Testis (tissue), 3 donors: ENCODE data around the gene VAMP5. TPM values are rescaled to one million over a fixed set of nuclear protein-coding genes. Genes with fewer than 3 reads are reported as not detected.

Experiments used
- DNase-seq: peaks from one replicate; pipeline ENCODE4 v3.0.0-alpha.2; 2019
- H3K27ac ChIP-seq, 2 donors: fragments of 200-600 bp; sonication (generic); one replicate each; pipeline ENCODE4 v1.5.1; 2019
- H3K27me3 ChIP-seq: fragments of 200-600 bp; sonication (generic); one replicate; pipeline ENCODE4 v1.5.1; 2019
- H3K36me3 ChIP-seq: fragments of 200-600 bp; sonication (generic); one replicate; pipeline ENCODE4 v1.5.1; 2017; ENCODE audit warnings: low read depth; ENCODE audit errors: missing control alignments
- H3K4me1 ChIP-seq: fragments of 200-600 bp; sonication (generic); one replicate; pipeline ENCODE4 v1.5.1; 2019
- H3K4me3 ChIP-seq, 2 donors: fragments of 200-600 bp; sonication (generic); one replicate each; pipeline ENCODE4 v1.5.1; 2017 to 2019
- H3K9me3 ChIP-seq: fragments of 200-600 bp; sonication (generic); one replicate; pipeline ENCODE4 v1.5.1; 2017
- POLR2A ChIP-seq: fragments of 450-650 bp; IDR thresholded peaks from one replicate; pipeline ENCODE4 v1.6.1; 2017; ENCODE audit warnings: antibody characterized with exemption, mild to moderate bottlenecking, moderate library complexity
- WGBS, 2 donors: methylation state at CpG; one replicate each; pipeline ENCODE4 v1.1.5; 2018; 5-methylcytosine and 5-hydroxymethylcytosine counted together
- intact Hi-C: fragments of 100-400 bp; cut with DNase I; formaldehyde crosslinking; loops from one replicate; pipeline ENCODE4 v1.15.1; 2023; ENCODE audit warnings: low total_unique reads
- polyA plus RNA-seq: library from polyadenylated mRNA; stranded (reverse); fragments of 350-450 nt; fragmentation: Illumina TruSeq; extraction: RNeasy Lipid Tissue Mini Kit (QIAGEN cat#74804); gene quantifications from one replicate; pipeline ENCODE4 v1.2.3, GENCODE V29; 2014; ENCODE audit warnings: low read depth, low replicate concordance; ENCODE audit not compliant: insufficient read depth
- total RNA-seq, 2 donors: library from RNA; depleted of rRNA; stranded (reverse); fragments of >200 nt; gene quantifications; one replicate each; pipeline ENCODE4 v1.2.3, GENCODE V29; 2016
- TF ChIP-seq, protein P1 (sequence below), 3 experiments: fragments of 450-650 bp in 2 of 3; fragments of 200-600 bp in 1 of 3; sonication (generic) in 1 of 3; IDR thresholded peaks; one replicate each; pipeline ENCODE4 v1.5.1; 2016 to 2019; ENCODE audit warnings: antibody characterized with exemption in 3 of 3, mild to moderate bottlenecking in 2 of 3, moderate library complexity in 1 of 3

The VAMP5 gene
- total and polyA plus RNA-seq, 3 donors from 2014 or later = 4.9 to 36.8 (median 17.5) TPM

DNA sequence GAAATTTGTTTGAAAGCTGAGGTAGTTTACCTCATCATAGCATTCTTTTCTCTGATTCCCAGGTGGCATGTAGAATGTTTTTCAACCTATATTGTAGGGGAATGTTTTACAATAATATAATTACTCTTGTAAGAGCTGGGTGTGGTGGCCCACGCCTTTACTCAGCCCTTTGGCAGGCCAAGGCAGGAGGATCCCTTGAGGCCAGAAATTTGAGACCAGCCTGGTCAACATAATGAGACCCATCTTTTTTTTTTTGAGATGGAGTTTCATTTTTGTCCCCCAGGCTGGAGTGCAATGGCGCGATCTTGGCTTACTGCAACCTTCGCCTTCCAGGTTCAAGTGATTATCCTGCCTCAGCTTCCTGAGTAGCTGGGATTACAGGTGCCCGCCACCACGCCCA lies 35.4 kb downstream of the VAMP5 start:
- Histone ChIP-seq H3K27me3 (no peaks in the 10 kb centered on the region), H3K4me1 (peaks cover 14% of the 10 kb centered on the region), H3K9me3 (no peaks in the 10 kb centered on the region), H3K36me3 (no peaks in the 10 kb centered on the region), H3K4me3 (no peak overlapping the region), H3K27ac (no peak overlapping the region)
- intact Hi-C loops = no loop called here
- WGBS, 2 donors = 93 to 96% methylated on average over 6 of the region's 6 CpGs
- TF ChIP-seq, protein P1, sequence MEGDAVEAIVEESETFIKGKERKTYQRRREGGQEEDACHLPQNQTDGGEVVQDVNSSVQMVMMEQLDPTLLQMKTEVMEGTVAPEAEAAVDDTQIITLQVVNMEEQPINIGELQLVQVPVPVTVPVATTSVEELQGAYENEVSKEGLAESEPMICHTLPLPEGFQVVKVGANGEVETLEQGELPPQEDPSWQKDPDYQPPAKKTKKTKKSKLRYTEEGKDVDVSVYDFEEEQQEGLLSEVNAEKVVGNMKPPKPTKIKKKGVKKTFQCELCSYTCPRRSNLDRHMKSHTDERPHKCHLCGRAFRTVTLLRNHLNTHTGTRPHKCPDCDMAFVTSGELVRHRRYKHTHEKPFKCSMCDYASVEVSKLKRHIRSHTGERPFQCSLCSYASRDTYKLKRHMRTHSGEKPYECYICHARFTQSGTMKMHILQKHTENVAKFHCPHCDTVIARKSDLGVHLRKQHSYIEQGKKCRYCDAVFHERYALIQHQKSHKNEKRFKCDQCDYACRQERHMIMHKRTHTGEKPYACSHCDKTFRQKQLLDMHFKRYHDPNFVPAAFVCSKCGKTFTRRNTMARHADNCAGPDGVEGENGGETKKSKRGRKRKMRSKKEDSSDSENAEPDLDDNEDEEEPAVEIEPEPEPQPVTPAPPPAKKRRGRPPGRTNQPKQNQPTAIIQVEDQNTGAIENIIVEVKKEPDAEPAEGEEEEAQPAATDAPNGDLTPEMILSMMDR (IDR thresholded peaks at IDR 0.05) = no peak
- no peak for TF ChIP-seq POLR2A
- no peak for DNase-seq

DNA sequence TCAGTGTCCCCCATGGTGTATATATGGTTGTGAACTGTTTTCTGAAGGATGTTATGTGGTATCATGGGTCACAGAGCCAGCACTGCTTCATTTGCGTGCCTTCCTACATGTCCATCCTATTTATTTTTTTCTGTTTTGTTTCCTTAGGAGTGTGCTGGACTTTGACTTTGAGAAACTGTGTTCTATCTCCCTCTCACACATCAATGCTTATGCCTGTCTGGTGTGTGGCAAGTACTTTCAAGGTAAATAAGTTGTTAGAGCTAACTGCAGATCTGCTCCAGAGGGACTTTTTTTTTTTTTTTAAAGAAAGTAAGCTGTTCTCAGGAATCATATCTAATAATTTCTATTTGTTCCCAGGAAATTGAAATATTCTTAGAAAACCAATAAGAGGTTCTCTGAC lies 37.1 kb downstream of the VAMP5 start:
- 95 to 100% methylated on average over 1 of the region's 1 CpG for WGBS, 2 donors
- no peak for DNase-seq
- intact Hi-C loops = no loop called here
- Histone ChIP-seq H3K27ac (no peak overlapping the region), H3K9me3 (no peaks in the 10 kb centered on the region), H3K4me1 (peaks cover 14% of the 10 kb centered on the region), H3K36me3 (no peaks in the 10 kb centered on the region), H3K27me3 (no peaks in the 10 kb centered on the region), H3K4me3 (no peak overlapping the region)
- TF ChIP-seq, protein P1 (IDR thresholded peaks at IDR 0.05) = no peak
- no peak for TF ChIP-seq POLR2A

DNA sequence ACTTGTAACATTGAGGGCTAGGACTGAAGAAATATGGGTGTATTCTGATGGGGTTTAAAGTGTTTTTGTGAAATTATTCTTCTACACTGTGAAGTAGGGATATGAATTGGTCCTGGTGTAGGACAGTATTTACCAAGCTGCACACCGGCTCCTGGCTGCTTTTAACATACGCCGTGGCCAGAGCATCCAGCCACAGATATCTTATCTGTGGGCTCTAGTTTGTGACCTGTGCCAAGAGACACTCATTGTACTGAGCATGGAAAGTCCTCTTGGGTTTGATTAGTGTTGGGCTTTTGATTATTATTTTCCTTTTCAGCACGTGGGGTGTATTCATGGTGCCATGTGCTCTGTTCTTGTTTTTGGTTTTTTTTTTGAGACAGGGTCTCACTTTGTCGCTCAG lies 39.8 kb downstream of the VAMP5 start:
- Histone ChIP-seq H3K36me3 (no peaks in the 10 kb centered on the region), H3K27ac (no peak overlapping the region), H3K4me1 (no peaks in the 10 kb centered on the region), H3K9me3 (no peaks in the 10 kb centered on the region), H3K4me3 (no peak overlapping the region), H3K27me3 (no peaks in the 10 kb centered on the region)
- intact Hi-C loops = no loop called here
- no peak for TF ChIP-seq POLR2A
- TF ChIP-seq, protein P1 (IDR thresholded peaks at IDR 0.05) = no peak
- DNase-seq = no peak
- WGBS, 2 donors = 63 to 77% methylated on average over 5 of the region's 5 CpGs

DNA sequence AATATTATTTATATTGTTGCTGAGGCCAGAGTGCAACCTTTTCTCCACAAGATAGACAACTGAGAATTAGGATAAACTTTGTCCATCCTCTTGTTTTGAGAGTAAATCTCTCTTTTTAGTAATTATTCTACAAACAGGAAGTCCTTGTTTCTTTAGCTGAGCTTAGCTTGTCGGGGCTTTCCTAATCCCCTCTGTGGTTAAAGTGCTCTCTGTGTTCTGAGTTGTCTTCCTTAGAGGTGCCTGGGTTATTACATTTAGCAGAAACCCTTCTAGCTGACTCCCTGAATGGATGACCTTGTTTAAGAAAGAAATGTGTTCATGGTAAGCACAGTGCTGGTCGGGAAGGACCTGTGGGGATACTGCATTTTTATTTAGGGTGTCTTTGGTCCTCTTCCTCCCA lies 44.4 kb downstream of the VAMP5 start:
- H3K36me3 ChIP-seq = no peaks in the 10 kb centered on the region

DNA sequence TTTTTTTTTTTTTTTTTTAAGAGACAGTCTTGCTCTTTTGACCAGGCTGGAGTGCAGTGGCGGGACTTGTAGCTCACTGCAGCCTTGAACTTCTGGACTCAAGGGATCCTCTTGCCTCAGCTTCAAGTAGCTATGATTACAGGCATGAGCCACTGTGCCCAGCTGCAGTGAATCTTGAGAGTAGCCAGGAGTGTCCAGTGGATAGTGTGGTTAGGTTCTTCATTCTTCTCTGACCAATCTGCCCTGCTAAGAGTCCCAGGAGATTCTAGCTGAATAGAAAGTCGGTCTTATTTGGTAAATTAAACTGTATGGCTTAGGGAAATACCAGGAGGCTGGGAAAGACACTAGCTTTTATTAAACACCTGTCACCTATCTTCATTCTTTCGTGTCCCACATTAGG lies 47.1 kb downstream of the VAMP5 start:
- H3K4me1 ChIP-seq = no peaks in the 10 kb centered on the region
- H3K4me3 ChIP-seq = no peak overlapping the region
- no peak for DNase-seq
- no peak overlapping the region for H3K27ac ChIP-seq
- intact Hi-C loops = no loop called here
- WGBS, 2 donors = 90 to 96% methylated on average over 3 of the region's 3 CpGs
- H3K9me3 ChIP-seq = no peaks in the 10 kb centered on the region
- H3K36me3 ChIP-seq = no peaks in the 10 kb centered on the region
- TF ChIP-seq, protein P1 (IDR thresholded peaks at IDR 0.05) = no peak
- no peak for TF ChIP-seq POLR2A
- H3K27me3 ChIP-seq = no peaks in the 10 kb centered on the region

More for the DNA sequence above, 44.4 kb downstream of the VAMP5 start:
- Histone ChIP-seq H3K27me3 (no peaks in the 10 kb centered on the region), H3K4me3 (no peak overlapping the region), H3K27ac (no peak overlapping the region), H3K4me1 (no peaks in the 10 kb centered on the region), H3K9me3 (no peaks in the 10 kb centered on the region)
- no peak for DNase-seq
- TF ChIP-seq, protein P1 (IDR thresholded peaks at IDR 0.05) = no peak
- TF ChIP-seq POLR2A = no peak
- WGBS, 2 donors = 84 to 90% methylated on average over 2 of the region's 2 CpGs
- intact Hi-C loops = no loop called here
